ENCODE results near the gene HSPA14.
"Not testable (repeated sequence)": the region's sequence is repeated elsewhere in the genome, so short reads cannot be mapped to it uniquely, and the experiment has no call there.

Gene HSPA14

DNA sequence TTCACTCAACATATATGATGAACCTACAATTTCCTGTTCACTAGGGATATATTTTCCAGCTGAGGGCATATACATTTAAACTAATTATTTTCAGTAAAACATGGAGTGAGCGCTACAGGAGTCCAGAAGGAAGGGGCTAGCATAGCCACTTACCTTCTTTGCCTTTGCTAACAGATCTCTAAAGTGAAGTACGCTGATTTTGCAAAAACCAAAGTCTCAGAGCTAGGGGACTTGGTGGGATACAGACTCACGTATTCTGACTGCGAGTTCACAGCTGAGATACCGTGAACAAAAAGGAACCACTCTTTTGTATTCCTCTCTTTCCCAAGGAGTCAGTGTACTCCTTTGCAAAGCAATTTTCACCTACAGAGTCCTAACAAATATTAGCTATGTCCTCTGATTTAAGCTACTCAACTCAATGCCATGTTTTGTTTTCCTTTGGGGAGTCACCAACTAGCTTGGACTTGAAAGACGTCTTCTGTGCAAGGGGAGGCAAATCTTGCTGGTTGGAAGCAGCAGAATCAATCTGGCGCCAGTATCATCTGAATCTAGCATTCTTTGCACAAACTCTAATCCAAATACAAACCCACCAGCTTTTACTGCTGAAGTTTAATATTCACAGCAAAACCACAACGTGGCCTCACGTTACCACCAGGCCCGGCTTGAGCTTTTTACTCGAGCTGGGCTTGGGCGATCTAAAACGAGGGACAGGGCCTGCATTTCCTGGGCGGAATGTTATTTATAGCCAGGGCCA is 926 bp upstream of the HSPA14 start:
- DNase-seq, result no peak

GRCh38 chr10:14838582-14839304 is 637 bp downstream of the HSPA14 start:
- DNase-seq, result peak; percentile 72

- DNase-seq, result no peak
Observed at GRCh38 chr10:14839305-14839695, 1.2 kb downstream of the HSPA14 start.

- DNase-seq, result no peak
Observed at GRCh38 chr10:14840178-14840577, 2.1 kb downstream of the HSPA14 start.

- no peak for DNase-seq
Observed at GRCh38 chr10:14843327-14843988, 5.4 kb downstream of the HSPA14 start.

- DNase-seq, result no peak
Observed at GRCh38 chr10:14844948-14845347, 6.8 kb downstream of the HSPA14 start.

DNA sequence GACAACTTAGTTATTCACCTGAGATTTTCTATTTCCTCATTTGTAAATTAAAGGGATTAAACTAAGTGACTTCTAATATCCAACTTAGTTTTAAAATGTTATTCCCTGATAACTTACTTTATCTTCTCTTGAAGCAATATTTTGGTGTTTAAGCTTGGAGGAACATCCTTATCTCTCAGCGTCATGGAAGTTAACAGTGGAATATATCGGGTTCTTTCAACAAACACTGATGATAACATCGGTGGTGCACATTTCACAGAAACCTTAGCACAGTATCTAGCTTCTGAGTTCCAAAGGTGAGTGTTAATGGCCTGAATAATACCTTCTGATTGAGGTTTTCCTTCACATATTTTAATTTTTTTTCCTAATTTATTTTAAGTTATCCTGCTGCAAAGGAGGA is 14.1 kb downstream of the HSPA14 start:
- DNase-seq, result no peak

- no peak for DNase-seq
Observed at GRCh38 chr10:14855453-14855852, 17.3 kb downstream of the HSPA14 start.

- DNase-seq, result no peak
Observed at GRCh38 chr10:14858338-14858960, 20.3 kb downstream of the HSPA14 start.

- DNase-seq, result no peak
Observed at GRCh38 chr10:14859043-14859442, 20.9 kb downstream of the HSPA14 start.

GRCh38 chr10:14859775-14860174 is 21.7 kb downstream of the HSPA14 start:
- no peak for DNase-seq

DNA sequence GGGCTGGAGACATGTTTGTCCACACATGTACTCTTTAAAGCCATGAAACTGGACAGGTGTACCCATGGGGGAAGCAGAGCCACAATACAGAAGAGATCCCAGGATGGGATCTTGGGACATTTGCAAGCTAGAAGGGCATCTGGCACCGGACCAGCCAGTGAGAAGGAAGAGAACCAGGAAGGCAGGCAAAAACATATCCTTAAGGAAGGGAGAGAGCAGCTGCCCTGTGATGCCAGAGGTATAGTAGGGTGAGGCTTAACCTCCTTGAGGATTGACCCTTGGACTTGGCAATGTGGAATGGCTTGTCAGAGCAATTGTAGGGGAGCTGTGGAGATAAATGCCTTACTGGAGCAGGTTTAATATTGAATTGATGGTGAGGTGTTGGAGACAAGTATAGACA is 22.7 kb downstream of the HSPA14 start:
- no peak for DNase-seq

DNA sequence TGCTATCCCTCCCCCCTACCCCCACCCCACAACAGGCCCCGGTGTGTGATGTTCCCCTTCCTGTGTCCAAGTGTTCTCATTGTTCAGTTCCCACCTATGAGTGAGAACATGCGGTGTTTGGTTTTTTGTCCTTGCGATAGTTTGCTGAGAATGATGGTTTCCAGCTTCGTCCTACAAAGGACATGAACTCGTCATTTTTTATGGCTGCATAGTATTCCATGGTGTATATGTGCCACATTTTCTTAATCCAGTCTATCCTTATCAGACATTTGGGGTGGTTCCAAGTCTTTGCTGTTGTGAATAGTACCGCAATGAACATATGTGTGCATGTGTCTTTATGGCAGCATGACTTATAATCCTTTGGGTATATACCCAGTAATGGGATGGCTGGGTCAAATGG is 26.4 kb downstream of the HSPA14 start:
- DNase-seq, result not testable (repeated sequence)

- DNase-seq, result not testable (repeated sequence)
Observed at GRCh38 chr10:14864871-14865270, 26.8 kb downstream of the HSPA14 start.

DNA sequence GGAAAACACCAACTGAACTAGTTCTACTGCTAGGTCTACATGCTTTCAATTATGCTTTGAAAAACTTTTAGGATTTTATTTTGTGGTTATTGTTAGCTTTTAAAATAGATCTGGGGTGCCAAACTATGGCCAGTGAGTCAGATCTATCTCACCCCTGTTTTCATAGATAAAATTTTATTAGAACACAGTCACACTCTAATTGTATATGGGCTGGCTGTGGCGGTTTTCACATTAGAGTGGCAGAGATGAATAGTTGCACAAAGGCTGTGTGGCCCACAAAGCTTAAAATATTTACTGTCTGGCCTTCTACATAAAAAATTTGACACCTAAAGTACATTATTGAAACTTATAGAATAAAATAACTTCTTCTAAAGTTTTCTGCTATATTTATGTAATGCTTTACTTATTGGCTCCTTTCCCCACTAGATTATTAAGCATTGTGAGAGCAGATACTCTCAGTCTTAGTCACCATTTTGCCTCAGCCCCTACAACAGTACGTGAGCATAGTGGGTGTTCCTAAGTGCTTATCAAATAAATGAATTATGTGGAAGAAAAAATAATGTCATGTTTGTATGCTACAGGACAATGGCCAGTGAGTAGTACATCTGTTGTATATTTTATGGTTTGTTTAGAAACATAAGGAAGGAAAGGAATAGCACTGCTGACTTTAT is 35.1 kb downstream of the HSPA14 start:
- no peak for DNase-seq

- DNase-seq, result no peak
Observed at GRCh38 chr10:14875941-14876340, 37.8 kb downstream of the HSPA14 start.

DNA sequence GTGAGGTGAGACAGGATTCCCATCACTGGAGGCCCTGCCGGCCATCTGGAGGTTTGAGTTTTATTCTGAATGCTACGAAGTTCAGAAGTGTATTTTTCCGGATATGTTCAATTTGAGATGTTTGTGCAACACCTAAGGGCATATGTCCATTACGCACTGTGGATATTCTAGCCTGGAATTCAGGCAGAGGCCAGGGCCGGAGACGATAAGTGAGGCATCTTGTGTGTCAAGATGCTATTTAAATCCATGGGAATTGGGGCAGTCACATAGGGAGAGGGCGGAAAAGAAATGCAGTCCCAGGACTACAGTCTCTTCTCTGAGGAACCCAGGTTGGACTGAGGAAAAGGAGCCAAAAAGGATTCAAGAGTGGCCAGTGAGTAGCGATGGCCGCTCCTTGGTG is 38.7 kb downstream of the HSPA14 start:
- DNase-seq, result no peak

- peak; percentile 97 for DNase-seq
Observed at GRCh38 chr10:14878266-14879123, 40.4 kb downstream of the HSPA14 start, which contains the start of gene SUV39H2. Gene SUV39H2, plus strand, starts transcription at chr10:14878866. Its CDS starts 23 bp downstream, at chr10:14878889.

DNA sequence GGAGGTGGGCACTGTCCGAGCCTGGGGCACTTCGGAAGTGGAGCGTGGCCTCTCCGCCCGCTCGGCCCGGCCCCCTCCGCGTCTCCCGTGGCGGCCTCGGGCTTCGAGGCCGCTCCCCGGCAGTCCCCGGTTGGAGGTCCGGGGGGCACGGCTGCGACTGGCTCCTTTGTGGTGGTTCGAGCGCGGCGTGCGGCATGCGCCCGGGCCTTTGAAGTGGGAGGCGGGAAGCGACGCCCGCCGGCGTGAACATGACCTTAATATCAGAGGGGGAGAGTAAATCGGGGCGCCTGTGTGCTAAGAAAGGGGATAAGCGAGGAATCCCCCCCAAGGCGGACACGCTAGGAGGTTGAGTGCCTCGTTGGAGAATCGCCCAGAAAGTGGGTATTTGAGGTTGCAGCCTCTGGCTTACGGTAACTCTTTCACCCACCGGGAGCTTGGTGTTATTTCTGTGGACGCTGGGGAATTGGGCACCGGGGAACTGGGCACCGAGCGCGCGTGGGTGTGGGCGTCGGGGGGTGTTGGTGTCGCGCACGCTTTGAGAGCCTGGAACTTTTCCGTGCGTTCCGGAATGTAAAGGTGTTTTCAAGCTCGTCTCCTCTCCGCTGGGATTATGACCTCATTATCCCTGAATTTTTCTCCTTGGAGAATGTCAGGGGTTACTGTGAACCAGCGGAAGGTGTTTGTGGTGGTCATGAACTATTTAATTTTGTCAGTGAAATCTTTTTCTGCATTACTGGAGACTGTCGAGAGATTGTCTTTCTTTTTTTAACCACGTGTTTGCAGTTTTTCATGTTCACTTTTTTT is 41.2 kb downstream of the HSPA14 start:
- peak; percentile 77 for DNase-seq

DNA sequence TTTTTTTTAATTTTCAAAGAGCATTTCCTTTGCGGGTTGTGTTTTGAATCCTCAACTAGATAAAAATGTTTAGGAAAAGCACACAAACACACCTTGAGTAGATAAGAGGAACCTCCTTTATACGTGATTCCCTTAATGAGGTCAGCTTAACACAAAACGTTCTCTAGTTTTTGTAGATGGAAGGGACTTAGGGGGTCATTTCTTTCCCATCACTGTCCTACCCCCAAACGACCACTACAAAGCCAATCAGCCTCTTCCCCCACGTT is 41.8 kb downstream of the HSPA14 start:
- DNase-seq, result no peak

GRCh38 chr10:14880229-14880628 is 42.1 kb downstream of the HSPA14 start:
- DNase-seq, result no peak
